K562 (cell line): ENCODE data around the gene FAM204A.

ENCODE experiments used
- HCFC1 ChIP-seq: IDR thresholded peaks from 2 replicates; pipeline ENCODE4 v1.6.1; 2012; ENCODE audit warnings: low read depth, low read length, improper control_type of control experiment
- HDAC6 ChIP-seq: IDR thresholded peaks from 2 replicates; pipeline ENCODE4 v1.6.1; 2012; ENCODE audit warnings: low read depth, mild to moderate bottlenecking, control low read depth, inconsistent platforms, low read length, moderate library complexity
- KLF10 ChIP-seq: fragments of 250-450 bp; sonication (Bioruptor Pico); IDR thresholded peaks from 2 replicates; pipeline ENCODE4 v1.6.1; 2021; ENCODE audit warnings: matching md5 sums
- RBM22 ChIP-seq: fragments of 200-400 bp; formaldehyde crosslinking; IDR thresholded peaks from 2 replicates; pipeline ENCODE4 v1.6.1; 2018; ENCODE audit warnings: low read length, low read depth; ENCODE audit not compliant: poor library complexity, severe bottlenecking
- SMC3 ChIP-seq: conservative IDR thresholded peaks from 2 replicates; pipeline ENCODE4 v1.6.1; 2011; ENCODE audit warnings: low read depth, low read length, improper control_type of control experiment; ENCODE audit not compliant: insufficient read depth
- TF ChIP-seq, protein P1 (sequence below): fragments of 200-800 bp; sonication (Bioruptor generic); IDR thresholded peaks from 2 replicates; pipeline ENCODE4 v1.6.1; 2016; ENCODE audit warnings: missing genetic modification characterization, missing compliant biosample characterization

GRCh38 chr10:118332236-118332635 is 9.9 kb downstream of the FAM204A start:
- TF ChIP-seq HDAC6 (no peak), KLF10 (CRISPR knock-in tag) (no peak), RBM22 (no peak), HCFC1 (no peak), SMC3 (no peak)
- TF ChIP-seq, protein P1, sequence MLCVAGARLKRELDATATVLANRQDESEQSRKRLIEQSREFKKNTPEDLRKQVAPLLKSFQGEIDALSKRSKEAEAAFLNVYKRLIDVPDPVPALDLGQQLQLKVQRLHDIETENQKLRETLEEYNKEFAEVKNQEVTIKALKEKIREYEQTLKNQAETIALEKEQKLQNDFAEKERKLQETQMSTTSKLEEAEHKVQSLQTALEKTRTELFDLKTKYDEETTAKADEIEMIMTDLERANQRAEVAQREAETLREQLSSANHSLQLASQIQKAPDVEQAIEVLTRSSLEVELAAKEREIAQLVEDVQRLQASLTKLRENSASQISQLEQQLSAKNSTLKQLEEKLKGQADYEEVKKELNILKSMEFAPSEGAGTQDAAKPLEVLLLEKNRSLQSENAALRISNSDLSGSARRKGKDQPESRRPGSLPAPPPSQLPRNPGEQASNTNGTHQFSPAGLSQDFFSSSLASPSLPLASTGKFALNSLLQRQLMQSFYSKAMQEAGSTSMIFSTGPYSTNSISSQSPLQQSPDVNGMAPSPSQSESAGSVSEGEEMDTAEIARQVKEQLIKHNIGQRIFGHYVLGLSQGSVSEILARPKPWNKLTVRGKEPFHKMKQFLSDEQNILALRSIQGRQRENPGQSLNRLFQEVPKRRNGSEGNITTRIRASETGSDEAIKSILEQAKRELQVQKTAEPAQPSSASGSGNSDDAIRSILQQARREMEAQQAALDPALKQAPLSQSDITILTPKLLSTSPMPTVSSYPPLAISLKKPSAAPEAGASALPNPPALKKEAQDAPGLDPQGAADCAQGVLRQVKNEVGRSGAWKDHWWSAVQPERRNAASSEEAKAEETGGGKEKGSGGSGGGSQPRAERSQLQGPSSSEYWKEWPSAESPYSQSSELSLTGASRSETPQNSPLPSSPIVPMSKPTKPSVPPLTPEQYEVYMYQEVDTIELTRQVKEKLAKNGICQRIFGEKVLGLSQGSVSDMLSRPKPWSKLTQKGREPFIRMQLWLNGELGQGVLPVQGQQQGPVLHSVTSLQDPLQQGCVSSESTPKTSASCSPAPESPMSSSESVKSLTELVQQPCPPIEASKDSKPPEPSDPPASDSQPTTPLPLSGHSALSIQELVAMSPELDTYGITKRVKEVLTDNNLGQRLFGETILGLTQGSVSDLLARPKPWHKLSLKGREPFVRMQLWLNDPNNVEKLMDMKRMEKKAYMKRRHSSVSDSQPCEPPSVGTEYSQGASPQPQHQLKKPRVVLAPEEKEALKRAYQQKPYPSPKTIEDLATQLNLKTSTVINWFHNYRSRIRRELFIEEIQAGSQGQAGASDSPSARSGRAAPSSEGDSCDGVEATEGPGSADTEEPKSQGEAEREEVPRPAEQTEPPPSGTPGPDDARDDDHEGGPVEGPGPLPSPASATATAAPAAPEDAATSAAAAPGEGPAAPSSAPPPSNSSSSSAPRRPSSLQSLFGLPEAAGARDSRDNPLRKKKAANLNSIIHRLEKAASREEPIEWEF (CRISPR knock-in tag), result no peak
